Kidney (tissue), 14 donors: ENCODE measurements around the gene HLA-E. TPM values are rescaled to one million over a fixed set of nuclear protein-coding genes. Genes with fewer than 3 reads are reported as not detected.

Source experiments
- DNase-seq, 5 donors: peaks; one replicate each; pipeline ENCODE4 v3.0.0-alpha.2; 2013 to 2020
- FAIRE-seq: peaks from 2 replicates; lab custom pipeline; 2012; peaks lifted over from hg19 to GRCh38; lab: Jason Lieb, UNC
- H3K27ac ChIP-seq, 2 donors: one replicate each; pipeline ENCODE4 v1.7.0; 2013; ENCODE audit warnings: low read depth in 2 of 2, low read length in 2 of 2, inconsistent platforms in 1 of 2
- H3K27me3 ChIP-seq: one replicate; pipeline ENCODE4 v1.7.1; 2013; ENCODE audit warnings: low read length, inconsistent platforms; ENCODE audit not compliant: control insufficient read depth, insufficient read depth
- H3K36me3 ChIP-seq, 3 donors: one replicate each; pipeline versions ENCODE4 v1.7.0 to v1.7.1; 2013; ENCODE audit warnings: low read length in 3 of 3, control low read depth in 1 of 3, inconsistent platforms in 1 of 3; ENCODE audit not compliant: insufficient read depth in 3 of 3, control insufficient read depth in 2 of 3
- H3K4me1 ChIP-seq, 3 donors: one replicate each; pipeline versions ENCODE4 v1.7.0 to v1.7.1; 2013; ENCODE audit warnings: low read length in 3 of 3, inconsistent platforms in 1 of 3, low read depth in 1 of 3; ENCODE audit not compliant: control insufficient read depth in 2 of 3, insufficient read depth in 2 of 3
- H3K4me3 ChIP-seq, 3 donors: one replicate each; pipeline versions ENCODE4 v1.7.0 to v1.8.1; 2013; ENCODE audit warnings: low read length in 3 of 3, control low read depth in 1 of 3, inconsistent platforms in 1 of 3
- H3K9ac ChIP-seq, 3 donors: one replicate each; pipeline versions ENCODE4 v1.7.0 to v1.7.1; 2013; ENCODE audit warnings: low read length in 3 of 3, control low read depth in 1 of 3, inconsistent platforms in 1 of 3
- H3K9me3 ChIP-seq, 3 donors: one replicate each; pipeline versions ENCODE4 v1.7.0 to v1.7.1; 2013; ENCODE audit warnings: low read length in 3 of 3, control low read depth in 1 of 3, inconsistent platforms in 1 of 3; ENCODE audit not compliant: control insufficient read depth in 2 of 3, insufficient read depth in 1 of 3
- CTCF ChIP-seq: IDR thresholded peaks from 3 replicates; pipeline ENCODE4 v1.5.1; 2012; ENCODE audit warnings: mild to moderate bottlenecking, moderate library complexity, borderline replicate concordance; ENCODE audit not compliant: insufficient read depth; ENCODE audit errors: extremely low read depth
- intact Hi-C: fragments of 100-400 bp; cut with DNase I; formaldehyde crosslinking; loops from one replicate; pipeline ENCODE4 v1.11.1; 2022
- polyA plus RNA-seq: library from polyadenylated mRNA; stranded (reverse); fragments of 350-450 nt; fragmentation: Illumina TruSeq; extraction: RNeasy Lipid Tissue Mini Kit (QIAGEN cat#74804); gene quantifications from one replicate; pipeline ENCODE4 v1.2.3, GENCODE V29; 2014; ENCODE audit warnings: low read depth, low replicate concordance; ENCODE audit not compliant: insufficient read depth
- total RNA-seq: library from RNA; stranded (reverse); fragmentation: NEBNext Ultra II Directional; extraction: Animal tissue kit (Norgen Biotek cat#: 25700); gene quantifications from one replicate; pipeline ENCODE4 v1.2.1, GENCODE V29; 2021
- donor health status: control.
- donor health status: control.
- donor health status: control.
- donor health status: control.
- donor health status: control.
- donor health status: DM: yes; HTN: yes; CAD: no.
- donor health status: Normal renal cell carcinoma (clear cell type).

The HLA-E gene
- total and polyA plus RNA-seq, 2 donors from 2014 or later = 387 to 525 TPM

- TF ChIP-seq CTCF = no peak
- no peaks in the 10 kb centered on the region for H3K4me1 ChIP-seq
- H3K27me3 ChIP-seq = peaks cover 65% of the 10 kb centered on the region
- no peak for FAIRE-seq
- H3K36me3 ChIP-seq = no peaks in the 10 kb centered on the region
- H3K4me3 ChIP-seq = no peak overlapping the region
- H3K9me3 ChIP-seq = no peaks in the 10 kb centered on the region
- no peak overlapping the region for H3K9ac ChIP-seq
- DNase-seq = peak in 2 of 5 donors; percentile 26 to 47
- no peak overlapping the region for H3K27ac ChIP-seq
- intact Hi-C loops = loop anchor here (10.0 kb wide), 1 partner anchor 72 kb away; no protein-coding TSS in a partner anchor
These were observed 42.1 kb upstream of the HLA-E start for GRCh38 chr6:30447237-30447636.

GRCh38 chr6:30450548-30450908 is 38.8 kb upstream of the HLA-E start:
- no peaks in the 10 kb centered on the region for H3K36me3 ChIP-seq
- no peak overlapping the region for H3K27ac ChIP-seq
- H3K9me3 ChIP-seq = no peaks in the 10 kb centered on the region
- no peak for TF ChIP-seq CTCF
- no peak overlapping the region for H3K9ac ChIP-seq
- DNase-seq (no peak), FAIRE-seq (no peak)
- H3K4me1 ChIP-seq = no peaks in the 10 kb centered on the region
- intact Hi-C loops = no loop called here
- H3K4me3 ChIP-seq = peak overlapping the region in 1 of 3 donors; percentile 5
- H3K27me3 ChIP-seq = peaks cover 70% of the 10 kb centered on the region

GRCh38 chr6:30450909-30451841 is 38.1 kb upstream of the HLA-E start:
- FAIRE-seq (no peak), DNase-seq (peak; percentile 49 to 82 (median 70))
- no peaks in the 10 kb centered on the region for H3K36me3 ChIP-seq
- H3K9ac ChIP-seq = no peak overlapping the region
- peak overlapping the region in 1 of 3 donors; percentile 5 for H3K4me3 ChIP-seq
- peaks cover 68% of the 10 kb centered on the region for H3K27me3 ChIP-seq
- no peak overlapping the region for H3K27ac ChIP-seq
- TF ChIP-seq CTCF = no peak
- H3K4me1 ChIP-seq = no peaks in the 10 kb centered on the region
- intact Hi-C loops = no loop called here
- no peaks in the 10 kb centered on the region for H3K9me3 ChIP-seq
